H9 (cell line): ENCODE measurements around the gene COX7A2L. TPM values are rescaled to one million over a fixed set of nuclear protein-coding genes. Genes with fewer than 3 reads are reported as not detected.

Experiments
- DNase-seq: peaks from one replicate; pipeline ENCODE4 v3.0.0-alpha.2; 2017
- H2AFZ ChIP-seq: one replicate; pipeline ENCODE4 v1.6.1; 2013; ENCODE audit warnings: mild to moderate bottlenecking, low read length, control low read depth, moderate library complexity
- H2AK5ac ChIP-seq: 2 replicates; pipeline ENCODE4 v1.6.1; 2013; ENCODE audit warnings: low read length, control low read depth, mixed read lengths; ENCODE audit not compliant: insufficient read length
- H2BK120ac ChIP-seq: one replicate; pipeline ENCODE4 v1.6.1; 2013; ENCODE audit warnings: low read depth, mild to moderate bottlenecking, low read length, control low read depth, inconsistent platforms; ENCODE audit not compliant: poor library complexity, severe bottlenecking
- H2BK12ac ChIP-seq: 2 replicates; pipeline ENCODE4 v1.6.1; 2013; ENCODE audit warnings: low read length, control low read depth, mixed read lengths, low read depth; ENCODE audit not compliant: insufficient read length
- H2BK15ac ChIP-seq: 2 replicates; pipeline ENCODE4 v1.6.1; 2013; ENCODE audit warnings: low read depth, low read length, control low read depth
- H2BK20ac ChIP-seq: one replicate; pipeline ENCODE4 v1.6.1; 2013; ENCODE audit warnings: low read depth, mild to moderate bottlenecking, low read length, control low read depth, inconsistent platforms; ENCODE audit not compliant: poor library complexity, severe bottlenecking
- H2BK5ac ChIP-seq: 2 replicates; pipeline ENCODE4 v1.6.1; 2013; ENCODE audit warnings: low read length, control low read depth, mixed read lengths; ENCODE audit not compliant: insufficient read length
- H3K14ac ChIP-seq: 2 replicates; pipeline ENCODE4 v1.6.1; 2013; ENCODE audit warnings: low read length, control low read depth; ENCODE audit not compliant: insufficient read depth
- H3K18ac ChIP-seq: 2 replicates; pipeline ENCODE4 v1.6.1; 2013; ENCODE audit warnings: low read depth, mild to moderate bottlenecking, mixed read lengths, low read length, control low read depth; ENCODE audit not compliant: insufficient read length
- H3K23ac ChIP-seq: 2 replicates; pipeline ENCODE4 v1.6.1; 2013; ENCODE audit warnings: low read length, control low read depth, mixed read lengths, low read depth; ENCODE audit not compliant: insufficient read length
- H3K23me2 ChIP-seq: 2 replicates; pipeline ENCODE4 v1.6.1; 2013; ENCODE audit warnings: low read depth, mild to moderate bottlenecking, mixed read lengths, low read length, control low read depth; ENCODE audit not compliant: insufficient read length, poor library complexity, severe bottlenecking
- H3K27ac ChIP-seq: 2 replicates; pipeline ENCODE4 v1.5.1; 2013; ENCODE audit warnings: low read length, control low read depth, mixed read lengths, low read depth; ENCODE audit not compliant: insufficient read length
- H3K27me3 ChIP-seq: 2 replicates; pipeline ENCODE4 v1.6.1; 2013; ENCODE audit warnings: low read length, control low read depth, inconsistent platforms; ENCODE audit not compliant: insufficient read depth
- H3K4ac ChIP-seq: 2 replicates; pipeline ENCODE4 v1.6.1; 2013; ENCODE audit warnings: low read depth, mild to moderate bottlenecking, control low read depth, inconsistent platforms, low read length, moderate library complexity
- H3K4me1 ChIP-seq: 2 replicates; pipeline ENCODE4 v1.6.1; 2013; ENCODE audit warnings: low read length, control low read depth, inconsistent platforms; ENCODE audit not compliant: insufficient read depth
- H3K4me2 ChIP-seq: 2 replicates; pipeline ENCODE4 v1.6.1; 2013; ENCODE audit warnings: low read length, control low read depth, mixed read lengths; ENCODE audit not compliant: insufficient read length, insufficient read depth
- H3K56ac ChIP-seq: 2 replicates; pipeline ENCODE4 v1.6.1; 2013; ENCODE audit warnings: low read depth, mild to moderate bottlenecking, mixed read lengths, low read length, control low read depth; ENCODE audit not compliant: insufficient read length
- H3K79me1 ChIP-seq: 2 replicates; pipeline ENCODE4 v1.6.1; 2013; ENCODE audit warnings: low read depth, mild to moderate bottlenecking, moderate library complexity, low read length, control low read depth, inconsistent platforms; ENCODE audit not compliant: insufficient read depth, poor library complexity, severe bottlenecking
- H3K79me2 ChIP-seq: 2 replicates; pipeline ENCODE4 v1.6.1; 2013; ENCODE audit warnings: low read length, control low read depth, inconsistent platforms; ENCODE audit not compliant: insufficient read depth
- H3K9ac ChIP-seq: 2 replicates; pipeline ENCODE4 v1.6.1; 2013; ENCODE audit warnings: low read length, control low read depth, mixed read lengths; ENCODE audit not compliant: insufficient read length; ENCODE audit errors: extremely low read depth
- H3K9me3 ChIP-seq: one replicate; pipeline ENCODE4 v1.6.1; 2013; ENCODE audit warnings: low read depth, low read length, inconsistent platforms; ENCODE audit not compliant: control insufficient read depth
- H3T11ph ChIP-seq: one replicate; pipeline ENCODE4 v1.6.1; 2013; ENCODE audit warnings: mild to moderate bottlenecking, low read length, control low read depth, inconsistent platforms
- H4K20me1 ChIP-seq: one replicate; pipeline ENCODE4 v1.6.1; 2013; ENCODE audit not compliant: control insufficient read depth, insufficient read length, insufficient read depth
- H4K5ac ChIP-seq: 2 replicates; pipeline ENCODE4 v1.6.1; 2013; ENCODE audit warnings: low read depth, mild to moderate bottlenecking, mixed read lengths, low read length, control low read depth; ENCODE audit not compliant: insufficient read length
- H4K8ac ChIP-seq: replicated peaks from 2 replicates; pipeline ENCODE4 v1.6.1; 2013; ENCODE audit warnings: low read length, control low read depth, mixed read lengths, low read depth; ENCODE audit not compliant: insufficient read length
- H4K91ac ChIP-seq: 2 replicates; pipeline ENCODE4 v1.6.1; 2013; ENCODE audit warnings: low read depth, mild to moderate bottlenecking, moderate library complexity, mixed read lengths, low read length, control low read depth; ENCODE audit not compliant: insufficient read length
- H3K27ac Mint-ChIP-seq, 3 experiments: 2 replicates in 2 of 3; 3 replicates in 1 of 3; pipeline ENCODE4 v1.8.0; 2020 to 2021; ENCODE audit warnings: mixed read lengths in 3 of 3, mild to moderate bottlenecking in 1 of 3, moderate library complexity in 1 of 3
- H3K27me3 Mint-ChIP-seq: 2 replicates; pipeline ENCODE4 v1.8.0; 2021; ENCODE audit warnings: low read depth, mild to moderate bottlenecking, moderate library complexity, mixed read lengths
- H3K36me3 Mint-ChIP-seq, 3 experiments: 2 replicates in 2 of 3; 3 replicates in 1 of 3; pipeline ENCODE4 v1.8.0; 2020 to 2021; ENCODE audit warnings: low read depth in 3 of 3, mixed read lengths in 3 of 3; ENCODE audit not compliant: insufficient read depth in 1 of 3
- H3K4me1 Mint-ChIP-seq, 2 experiments: 2 replicates each; pipeline ENCODE4 v1.8.0; 2020; ENCODE audit warnings: mixed read lengths in 2 of 2
- H3K4me3 Mint-ChIP-seq, 2 experiments: 2 replicates in 1 of 2; 3 replicates in 1 of 2; pipeline ENCODE4 v1.8.0; 2020 to 2021; ENCODE audit warnings: mild to moderate bottlenecking in 2 of 2, mixed read lengths in 2 of 2, moderate library complexity in 1 of 2
- H3K9me3 Mint-ChIP-seq, 2 experiments: 2 replicates in 1 of 2; 3 replicates in 1 of 2; pipeline ENCODE4 v1.8.0; 2020; ENCODE audit warnings: mild to moderate bottlenecking in 2 of 2, mixed read lengths in 2 of 2, moderate library complexity in 1 of 2
- WGBS: extraction: QIAGEN DNeasy Blood & Tissue Kit; methylation state at CpG from one replicate; pipeline ENCODE4 v1.1.7; 2013; ENCODE audit warnings: missing lambda C conversion rate, low lambda C conversion rate, mixed read lengths; ENCODE audit not compliant: insufficient read length; ENCODE audit errors: extremely low coverage; 5-methylcytosine and 5-hydroxymethylcytosine counted together
- total RNA-seq: library from RNA; stranded (reverse); gene quantifications from 2 replicates; pipeline ENCODE4 v1.2.1, GENCODE V29; 2021
- TF ChIP-seq, protein P1 (sequence below): fragments of 200-600 bp; sonication (generic); conservative IDR thresholded peaks from 3 replicates; pipeline ENCODE4 v1.8.0; 2021; ENCODE audit warnings: antibody characterized with exemption, mild to moderate bottlenecking

COX7A2L gene
- total RNA-seq, 1 experiment from 2014 or later: 102 TPM

DNA sequence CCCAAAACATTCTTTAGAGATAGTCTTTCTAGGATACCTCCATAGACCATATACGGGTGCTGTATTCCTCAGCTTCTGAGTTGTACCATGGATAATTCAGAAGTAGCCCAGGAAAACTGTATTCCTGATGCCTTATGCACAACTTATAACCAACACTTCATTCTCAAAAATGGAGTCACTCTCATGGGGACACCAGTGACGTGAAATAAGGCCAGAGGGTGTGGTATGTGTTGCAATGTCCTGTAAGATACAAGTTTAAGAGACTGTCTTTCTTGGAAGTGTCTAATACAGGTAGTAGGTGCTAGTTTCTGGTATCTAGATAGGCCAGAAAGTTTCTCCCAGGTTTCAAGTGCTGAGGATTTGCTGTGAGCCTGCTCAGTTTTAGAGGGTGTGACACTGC, 36.1 kb downstream of the COX7A2L start:
- Histone ChIP-seq H3K56ac (no peak overlapping the region), H3K14ac (no peak overlapping the region), H3K23ac (no peak overlapping the region), H2BK5ac (no peak overlapping the region), H3K9me3 (no peaks in the 10 kb centered on the region), H3K79me2 (no peaks in the 10 kb centered on the region), H2BK12ac (no peak overlapping the region), H4K20me1 (no peaks in the 10 kb centered on the region), H3T11ph (no peak overlapping the region), H3K27me3 (no peaks in the 10 kb centered on the region), H3K4me1 (no peaks in the 10 kb centered on the region), H4K91ac (no peak overlapping the region), H3K23me2 (no peaks in the 10 kb centered on the region), H3K9ac (no peak overlapping the region), H3K4ac (no peak overlapping the region), H2BK20ac (no peak overlapping the region), H3K27ac (no peak overlapping the region), H4K5ac (no peak overlapping the region), H3K18ac (no peak overlapping the region), H2BK120ac (no peak overlapping the region), H2AK5ac (no peak overlapping the region), H3K4me2 (no peak overlapping the region), H3K79me1 (no peaks in the 10 kb centered on the region), H4K8ac (no peak overlapping the region), H2AFZ (no peak overlapping the region), H2BK15ac (no peak overlapping the region)
- no CpG with 5 or more reads among the region's 2 CpGs for WGBS
- Mint-ChIP-seq H3K36me3 (peaks cover 14 to 26% (median 22%) of the 10 kb centered on the region in 3 experiments; a peak in 6 of 7 replicates), H3K9me3 (no peaks in the 10 kb centered on the region), H3K4me1 (no peaks in the 10 kb centered on the region), H3K27ac (no peak overlapping the region), H3K27me3 (no peaks in the 10 kb centered on the region), H3K4me3 (no peak overlapping the region)
- TF ChIP-seq, protein P1, sequence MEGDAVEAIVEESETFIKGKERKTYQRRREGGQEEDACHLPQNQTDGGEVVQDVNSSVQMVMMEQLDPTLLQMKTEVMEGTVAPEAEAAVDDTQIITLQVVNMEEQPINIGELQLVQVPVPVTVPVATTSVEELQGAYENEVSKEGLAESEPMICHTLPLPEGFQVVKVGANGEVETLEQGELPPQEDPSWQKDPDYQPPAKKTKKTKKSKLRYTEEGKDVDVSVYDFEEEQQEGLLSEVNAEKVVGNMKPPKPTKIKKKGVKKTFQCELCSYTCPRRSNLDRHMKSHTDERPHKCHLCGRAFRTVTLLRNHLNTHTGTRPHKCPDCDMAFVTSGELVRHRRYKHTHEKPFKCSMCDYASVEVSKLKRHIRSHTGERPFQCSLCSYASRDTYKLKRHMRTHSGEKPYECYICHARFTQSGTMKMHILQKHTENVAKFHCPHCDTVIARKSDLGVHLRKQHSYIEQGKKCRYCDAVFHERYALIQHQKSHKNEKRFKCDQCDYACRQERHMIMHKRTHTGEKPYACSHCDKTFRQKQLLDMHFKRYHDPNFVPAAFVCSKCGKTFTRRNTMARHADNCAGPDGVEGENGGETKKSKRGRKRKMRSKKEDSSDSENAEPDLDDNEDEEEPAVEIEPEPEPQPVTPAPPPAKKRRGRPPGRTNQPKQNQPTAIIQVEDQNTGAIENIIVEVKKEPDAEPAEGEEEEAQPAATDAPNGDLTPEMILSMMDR: no peak
- DNase-seq: no peak
